Measurements from ENCODE around the gene NET1. TPM values are rescaled to one million over a fixed set of nuclear protein-coding genes. Genes with fewer than 3 reads are reported as not detected.

NET1 gene
- total RNA-seq, 4 donors from 2014 or later, result 50.9 to 151 (median 112) TPM

GRCh38 chr10:5458949-5459747 is 46.8 kb downstream of the NET1 start:
- 90 to 94% methylated on average over 8 of the region's 8 CpGs for WGBS, 2 donors
- intact Hi-C loops (cut with DNase I), result no loop called here
- Histone ChIP-seq H3K27ac (no peak overlapping the region), H3K4me1 (peaks cover 15 to 21% of the 10 kb centered on the region in 2 donors), H3K9me3 (no peaks in the 10 kb centered on the region), H3K36me3 (peaks cover 17 to 24% of the 10 kb centered on the region in 2 donors), H3K4me3 (replicated peaks in 1 of 3) (no peak overlapping the region), H3K27me3 (no peaks in the 10 kb centered on the region)
- no peak for DNase-seq
- TF ChIP-seq POLR2A (IDR thresholded peaks at IDR 0.05), result no peak
- TF ChIP-seq CTCF (IDR thresholded peaks at IDR 0.05), result no peak

GRCh38 chr10:5460468-5461202 is 48.3 kb downstream of the NET1 start:
- peak overlapping the region in 1 of 3 donors; percentile 50 for H3K27ac ChIP-seq
- peaks cover 6 to 21% of the 10 kb centered on the region in 2 donors for H3K36me3 ChIP-seq
- DNase-seq, result no peak
- TF ChIP-seq CTCF (IDR thresholded peaks at IDR 0.05), result no peak
- no peak for TF ChIP-seq POLR2A (IDR thresholded peaks at IDR 0.05)
- 79 to 82% methylated on average over 14 of the region's 14 CpGs for WGBS, 2 donors
- H3K4me1 ChIP-seq, result peaks cover 8 to 16% of the 10 kb centered on the region in 2 donors
- H3K27me3 ChIP-seq, result no peaks in the 10 kb centered on the region
- H3K4me3 ChIP-seq (replicated peaks in 1 of 3), result no peak overlapping the region
- intact Hi-C loops (cut with DNase I), result no loop called here
- no peaks in the 10 kb centered on the region for H3K9me3 ChIP-seq

- no peak for TF ChIP-seq POLR2A (IDR thresholded peaks at IDR 0.05)
- Histone ChIP-seq H3K36me3 (peaks cover 0 to 18% of the 10 kb centered on the region in 2 donors), H3K4me1 (peaks cover 13 to 21% of the 10 kb centered on the region in 2 donors), H3K9me3 (no peaks in the 10 kb centered on the region), H3K4me3 (replicated peaks in 1 of 3) (no peak overlapping the region), H3K27me3 (no peaks in the 10 kb centered on the region), H3K27ac (peak overlapping the region in 2 of 3 donors; percentile 43 to 50)
- 82 to 87% methylated on average over 4 of the region's 4 CpGs for WGBS, 2 donors
- DNase-seq, result no peak
- intact Hi-C loops (cut with DNase I), result no loop called here
These were observed 48.8 kb downstream of the NET1 start for GRCh38 chr10:5461203-5461588.

GRCh38 chr10:5461914-5462840 is 49.8 kb downstream of the NET1 start:
- Histone ChIP-seq H3K4me1 (peaks cover 23 to 31% of the 10 kb centered on the region in 2 donors), H3K36me3 (peaks cover 0 to 10% of the 10 kb centered on the region in 2 donors), H3K27me3 (no peaks in the 10 kb centered on the region), H3K9me3 (no peaks in the 10 kb centered on the region), H3K4me3 (replicated peaks in 1 of 3) (no peak overlapping the region), H3K27ac (peak overlapping the region; percentile 37 to 50 (median 43))
- TF ChIP-seq CTCF (IDR thresholded peaks at IDR 0.05) (no peak), POLR2A (IDR thresholded peaks at IDR 0.05) (no peak)
- DNase-seq, result peak; percentile 60 to 64
- intact Hi-C loops (cut with DNase I), result no loop called here
- WGBS, 2 donors, result 42% methylated on average over 17 of the region's 17 CpGs

GRCh38 chr10:5462841-5463293 is 50.5 kb downstream of the NET1 start:
- 92 to 93% methylated on average over 6 to 7 of the region's 7 CpGs for WGBS, 2 donors
- intact Hi-C loops (cut with DNase I), result no loop called here
- peaks cover 30 to 37% of the 10 kb centered on the region in 2 donors for H3K4me1 ChIP-seq

More at GRCh38 chr10:5462841-5463293, 50.5 kb downstream of the NET1 start:
- no peak for DNase-seq
- TF ChIP-seq CTCF (IDR thresholded peaks at IDR 0.05) (no peak), POLR2A (IDR thresholded peaks at IDR 0.05) (no peak)
- Histone ChIP-seq H3K4me3 (replicated peaks in 1 of 3) (no peak overlapping the region), H3K27ac (peak overlapping the region in 1 of 3 donors; percentile 50), H3K9me3 (no peaks in the 10 kb centered on the region), H3K27me3 (no peaks in the 10 kb centered on the region), H3K36me3 (peaks cover 0 to 9% of the 10 kb centered on the region in 2 donors)

All from thyroid gland (tissue), 4 donors.